ENCODE measurements around the gene MXD4. TPM values are rescaled to one million over a fixed set of nuclear protein-coding genes. Genes with fewer than 3 reads are reported as not detected.

The MXD4 gene
- total RNA-seq, 6 donors from 2014 or later: 50.1 to 135 (median 76.4) TPM

GRCh38 chr4:2296631-2297601, 35.0 kb upstream of the MXD4 start:
- Histone ChIP-seq H3K9me3 (no peaks in the 10 kb centered on the region), H3K36me3 (peaks cover 0 to 4% (median 0%) of the 10 kb centered on the region in 4 donors), H3K4me1 (no peaks in the 10 kb centered on the region), H3K4me3 (no peak overlapping the region), H3K27ac (no peak overlapping the region), H3K27me3 (no peaks in the 10 kb centered on the region)
- ATAC-seq (ENCODE audit: low FRiP score in 2 of 2) (peak; percentile 5 to 18), DNase-seq (peak in 1 of 2 donors; percentile 77)
- 91 to 96% methylated on average over 11 to 37 of the region's 37 CpGs for WGBS, 2 donors
- TF ChIP-seq POLR2AphosphoS5 (IDR thresholded peaks at IDR 0.05) (no peak), CTCF (IDR thresholded peaks at IDR 0.05) (no peak), EP300 (IDR thresholded peaks at IDR 0.05) (no peak), POLR2A (IDR thresholded peaks at IDR 0.05) (no peak)

DNA sequence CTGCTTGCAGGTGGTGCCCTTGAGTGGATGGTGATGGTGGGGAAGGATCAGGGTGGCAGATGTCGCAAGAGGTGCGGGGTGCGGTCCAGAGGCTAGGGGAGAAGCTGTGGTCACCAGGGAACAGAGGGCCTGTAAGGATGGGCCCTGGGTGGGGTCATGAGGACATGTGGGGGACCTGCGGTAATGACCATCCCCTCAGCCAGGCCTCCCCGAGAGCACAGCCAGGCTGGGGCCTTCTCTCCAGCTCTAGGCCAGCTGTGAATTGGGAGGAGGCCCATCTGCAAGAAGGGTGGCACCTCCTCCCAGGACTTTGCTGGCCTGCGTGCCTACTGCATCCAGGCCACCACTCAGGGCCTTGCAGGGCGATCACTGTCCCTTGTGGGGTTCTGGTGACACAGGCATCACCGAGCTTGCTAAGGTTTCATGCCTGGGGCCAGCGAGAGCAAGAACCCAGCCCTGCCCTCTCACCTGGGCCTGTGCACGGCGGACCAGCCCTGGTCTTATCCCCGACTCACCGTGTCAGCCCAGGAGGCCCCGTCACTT, 34.1 kb upstream of the MXD4 start:
- Histone ChIP-seq H3K27ac (no peak overlapping the region), H3K9me3 (no peaks in the 10 kb centered on the region), H3K27me3 (no peaks in the 10 kb centered on the region), H3K4me1 (no peaks in the 10 kb centered on the region), H3K36me3 (peaks cover 0 to 4% (median 0%) of the 10 kb centered on the region in 4 donors), H3K4me3 (no peak overlapping the region)
- WGBS, 2 donors: 93% methylated on average over 14 of the region's 14 CpGs
- DNase-seq: no peak
- ATAC-seq (ENCODE audit: low FRiP score in 2 of 2): no peak
- TF ChIP-seq CTCF (IDR thresholded peaks at IDR 0.05) (no peak), POLR2A (IDR thresholded peaks at IDR 0.05) (no peak), EP300 (IDR thresholded peaks at IDR 0.05) (no peak), POLR2AphosphoS5 (IDR thresholded peaks at IDR 0.05) (no peak)

- Histone ChIP-seq H3K27me3 (no peaks in the 10 kb centered on the region), H3K4me1 (peaks cover 0 to 3% (median 0%) of the 10 kb centered on the region in 4 donors), H3K4me3 (no peak overlapping the region), H3K9me3 (no peaks in the 10 kb centered on the region), H3K36me3 (peaks cover 0 to 2% (median 0%) of the 10 kb centered on the region in 4 donors), H3K27ac (no peak overlapping the region)
- ATAC-seq (ENCODE audit: low FRiP score in 2 of 2) (no peak), DNase-seq (no peak)
- TF ChIP-seq EP300 (IDR thresholded peaks at IDR 0.05) (no peak), CTCF (IDR thresholded peaks at IDR 0.05) (no peak), POLR2A (IDR thresholded peaks at IDR 0.05) (no peak), POLR2AphosphoS5 (IDR thresholded peaks at IDR 0.05) (no peak)
- WGBS, 2 donors: 74 to 82% methylated on average over 9 of the region's 9 CpGs
Measured at GRCh38 chr4:2295500-2295899, 33.6 kb upstream of the MXD4 start.

DNA sequence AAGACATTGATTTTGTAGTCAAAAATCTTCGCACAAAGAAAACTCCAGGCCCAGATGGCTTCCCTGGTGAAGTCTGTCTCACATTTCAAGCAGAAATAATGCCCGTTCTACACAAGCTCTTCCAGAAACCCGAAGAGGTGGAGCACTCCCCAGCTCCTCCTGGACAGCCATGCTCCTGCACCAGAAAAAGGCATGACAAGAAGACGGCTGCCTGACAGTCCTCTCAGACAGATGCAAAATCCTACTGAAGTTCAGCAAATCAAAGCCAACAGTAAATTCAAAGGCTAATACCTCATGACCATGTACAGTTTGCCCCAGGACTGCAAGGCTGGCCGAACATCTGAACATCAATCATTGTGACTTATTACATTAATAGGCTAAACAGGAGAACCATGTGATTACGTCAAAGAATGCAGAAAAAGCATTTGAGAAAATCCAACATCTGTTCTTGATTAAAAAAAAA, 30.8 kb upstream of the MXD4 start:
- TF ChIP-seq POLR2A (IDR thresholded peaks at IDR 0.05): no peak
- no peak for TF ChIP-seq EP300 (IDR thresholded peaks at IDR 0.05)
- no peak for TF ChIP-seq CTCF (IDR thresholded peaks at IDR 0.05)
- no peak for TF ChIP-seq POLR2AphosphoS5 (IDR thresholded peaks at IDR 0.05)
- Histone ChIP-seq H3K9me3 (no peaks in the 10 kb centered on the region), H3K4me1 (peaks cover 0 to 5% (median 0%) of the 10 kb centered on the region in 4 donors), H3K27ac (no peak overlapping the region), H3K36me3 (no peaks in the 10 kb centered on the region), H3K4me3 (no peak overlapping the region), H3K27me3 (no peaks in the 10 kb centered on the region)
- DNase-seq: no peak
- no peak for ATAC-seq (ENCODE audit: low FRiP score in 2 of 2)
- WGBS, 2 donors: 70 to 71% methylated on average over 6 of the region's 6 CpGs

Data from upper lobe of left lung (tissue), 6 donors.